BJ (cell line): ENCODE measurements around the gene POC1B. TPM values are rescaled to one million over a fixed set of nuclear protein-coding genes. Genes with fewer than 3 reads are reported as not detected.
A peak's percentile ranks its signal among the peaks of the same experiment; 100 is the strongest.

Experiments used
- CTCF ChIA-PET: fragments of 350-600 bp; formaldehyde crosslinking; extraction: SDS; loops from one replicate; lab custom pipeline; 2021; ENCODE audit warnings: antibody characterized with exemption, inconsistent platforms; lab: Yijun Ruan, JAX
- POLR2A ChIA-PET: fragments of 300-600 bp; sonication (Branson Sonifier 250); formaldehyde crosslinking; extraction: SDS; loops from one replicate; lab custom pipeline; 2021; ENCODE audit warnings: antibody characterized with exemption; lab: Charles Lee
- DNase-seq: peaks from one replicate; pipeline ENCODE4 v3.0.0-alpha.2; 2011; ENCODE audit warnings: low read depth
- H3K27me3 ChIP-seq: 2 replicates; pipeline ENCODE4 v1.6.0; 2011; ENCODE audit warnings: low read length; ENCODE audit not compliant: control insufficient read depth, insufficient read depth
- H3K36me3 ChIP-seq: 2 replicates; pipeline ENCODE4 v1.5.1; 2011; ENCODE audit warnings: low read length; ENCODE audit not compliant: control insufficient read depth, insufficient read depth
- H3K4me3 ChIP-seq: 2 replicates; pipeline ENCODE4 v1.5.1; 2011; ENCODE audit warnings: low read depth, mild to moderate bottlenecking, control low read depth, low read length
- polyA plus RNA-seq: library from polyadenylated mRNA; depleted of rRNA; stranded (reverse); fragments of >200 nt; gene quantifications from 2 replicates; pipeline ENCODE4 v1.2.3, GENCODE V29; 2011
- TF ChIP-seq, protein P1 (sequence below): IDR thresholded peaks from 2 replicates; pipeline ENCODE4 v1.5.1; 2011; ENCODE audit warnings: low read depth, mild to moderate bottlenecking, control low read depth, inconsistent platforms, low read length, moderate library complexity; ENCODE audit not compliant: insufficient read depth

The POC1B gene
- polyA plus RNA-seq, 1 experiment: 6.7 TPM

DNA sequence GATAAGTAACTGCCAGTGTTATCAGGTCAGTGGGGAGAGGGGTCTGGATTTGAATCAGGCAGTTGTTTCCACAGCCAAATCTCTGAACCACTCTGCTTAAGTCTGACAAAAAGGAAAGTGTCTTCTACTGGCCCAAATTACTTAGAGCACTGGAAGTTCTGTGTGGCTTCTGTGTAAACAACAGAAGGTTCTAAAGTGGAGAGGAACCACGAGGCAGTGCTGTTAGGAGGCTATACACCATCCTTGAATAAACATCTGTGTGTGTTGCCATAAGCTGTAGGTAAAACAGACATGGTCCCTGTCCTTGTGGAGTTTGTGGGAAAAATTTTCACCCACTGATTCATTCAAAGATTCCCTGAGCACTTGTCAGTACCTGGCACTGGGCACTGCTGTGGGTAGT lies 51.2 kb downstream of the POC1B start:
- Histone ChIP-seq H3K27me3 (no peaks in the 10 kb centered on the region), H3K4me3 (no peak overlapping the region), H3K36me3 (no peaks in the 10 kb centered on the region)
- POLR2A ChIA-PET: no interaction called here
- CTCF ChIA-PET: interaction anchor here (10.0 kb wide), 1 partner anchor 53 kb away, joined by 104 read pairs; the partner anchor contains the start of genes GALNT4 and POC1B
- DNase-seq: no peak
- TF ChIP-seq, protein P1, sequence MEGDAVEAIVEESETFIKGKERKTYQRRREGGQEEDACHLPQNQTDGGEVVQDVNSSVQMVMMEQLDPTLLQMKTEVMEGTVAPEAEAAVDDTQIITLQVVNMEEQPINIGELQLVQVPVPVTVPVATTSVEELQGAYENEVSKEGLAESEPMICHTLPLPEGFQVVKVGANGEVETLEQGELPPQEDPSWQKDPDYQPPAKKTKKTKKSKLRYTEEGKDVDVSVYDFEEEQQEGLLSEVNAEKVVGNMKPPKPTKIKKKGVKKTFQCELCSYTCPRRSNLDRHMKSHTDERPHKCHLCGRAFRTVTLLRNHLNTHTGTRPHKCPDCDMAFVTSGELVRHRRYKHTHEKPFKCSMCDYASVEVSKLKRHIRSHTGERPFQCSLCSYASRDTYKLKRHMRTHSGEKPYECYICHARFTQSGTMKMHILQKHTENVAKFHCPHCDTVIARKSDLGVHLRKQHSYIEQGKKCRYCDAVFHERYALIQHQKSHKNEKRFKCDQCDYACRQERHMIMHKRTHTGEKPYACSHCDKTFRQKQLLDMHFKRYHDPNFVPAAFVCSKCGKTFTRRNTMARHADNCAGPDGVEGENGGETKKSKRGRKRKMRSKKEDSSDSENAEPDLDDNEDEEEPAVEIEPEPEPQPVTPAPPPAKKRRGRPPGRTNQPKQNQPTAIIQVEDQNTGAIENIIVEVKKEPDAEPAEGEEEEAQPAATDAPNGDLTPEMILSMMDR: no peak

GRCh38 chr12:89472508-89472907 lies 53.3 kb downstream of the POC1B start:
- H3K4me3 ChIP-seq: no peak overlapping the region
- POLR2A ChIA-PET: interaction anchor here (0.6 kb wide), 1 partner anchor 14 kb away, joined by 3 read pairs; no protein-coding TSS in a partner anchor
- H3K27me3 ChIP-seq: no peaks in the 10 kb centered on the region
- CTCF ChIA-PET: interaction anchor here (2.3 to 10.0 kb wide), 2 partner anchors 40 to 55 kb away, joined by 6 to 104 read pairs; partner anchors contain the start of genes GALNT4 and POC1B
- TF ChIP-seq, protein P1: no peak
- DNase-seq: no peak
- H3K36me3 ChIP-seq: no peaks in the 10 kb centered on the region

DNA sequence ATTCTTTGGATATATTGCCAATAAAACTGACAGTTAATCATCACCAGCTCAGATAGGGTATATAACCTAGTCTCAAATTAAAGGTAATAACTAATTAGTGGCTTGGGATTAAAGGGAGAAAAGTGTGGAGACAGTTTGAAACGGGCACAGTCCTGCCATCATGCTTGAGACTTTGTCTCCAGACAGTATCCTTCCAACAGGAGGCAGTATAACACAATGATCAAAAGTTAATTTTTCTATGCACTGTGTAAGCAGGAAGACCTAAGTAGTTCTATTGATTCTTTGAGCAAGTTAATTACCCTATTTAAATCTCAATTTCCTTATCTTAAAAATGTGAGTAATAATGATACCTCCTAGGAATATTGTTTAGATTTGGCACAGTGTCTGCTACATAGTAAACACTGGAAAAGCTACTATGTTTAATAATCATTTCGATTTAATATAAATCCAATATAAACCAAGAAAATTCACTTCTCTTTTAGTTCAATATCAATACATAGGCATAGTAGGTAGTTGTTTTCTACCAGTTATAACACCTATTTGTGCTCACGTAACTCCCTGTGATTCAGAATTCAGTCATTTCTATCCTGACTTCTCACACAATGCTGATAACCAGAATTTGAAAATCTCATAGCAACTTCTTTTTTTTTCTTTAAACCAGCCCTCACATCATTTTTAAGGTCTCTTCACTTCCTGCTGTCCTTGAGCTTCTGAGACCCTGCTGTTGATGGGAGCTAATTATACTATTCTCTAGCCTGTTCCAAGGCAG lies 54.9 kb downstream of the POC1B start:
- DNase-seq: no peak
- Histone ChIP-seq H3K4me3 (no peak overlapping the region), H3K36me3 (no peaks in the 10 kb centered on the region), H3K27me3 (no peaks in the 10 kb centered on the region)
- POLR2A ChIA-PET: no interaction called here
- TF ChIP-seq, protein P1: peak; percentile 54
- CTCF ChIA-PET: interaction anchor here (0.6 to 10.0 kb wide), 19 partner anchors 9 to 1437 kb away, joined by 3 to 104 read pairs (median 3); partner anchors contain the start of genes GALNT4 and POC1B

GRCh38 chr12:89469361-89469760 lies 56.5 kb downstream of the POC1B start:
- ChIA-PET CTCF (interaction anchor here (10.0 kb wide), 1 partner anchor 58 kb away, joined by 104 read pairs; the partner anchor contains the start of genes GALNT4 and POC1B), POLR2A (no interaction called here)
- no peak for DNase-seq
- Histone ChIP-seq H3K4me3 (no peak overlapping the region), H3K36me3 (no peaks in the 10 kb centered on the region), H3K27me3 (no peaks in the 10 kb centered on the region)
- TF ChIP-seq, protein P1: no peak

- ChIA-PET POLR2A (no interaction called here), CTCF (interaction anchor here (10.0 kb wide), 1 partner anchor 59 kb away, joined by 104 read pairs; the partner anchor contains the start of genes GALNT4 and POC1B)
- Histone ChIP-seq H3K27me3 (no peaks in the 10 kb centered on the region), H3K36me3 (no peaks in the 10 kb centered on the region), H3K4me3 (no peak overlapping the region)
- TF ChIP-seq, protein P1: no peak
- DNase-seq: no peak
These were observed 57.1 kb downstream of the POC1B start for GRCh38 chr12:89468648-89469326.
